GM10248 (cell line): ENCODE data around the gene VSIG10.
A peak's percentile ranks its signal among the peaks of the same experiment; 100 is the strongest.
"Not testable (repeated sequence)": the region's sequence is repeated elsewhere in the genome, so short reads cannot be mapped to it uniquely, and the experiment has no call there.

ENCODE experiments used
- CTCF ChIA-PET: fragments of 300-600 bp; sonication (Branson Sonifier 250); formaldehyde crosslinking; extraction: SDS; loops from one replicate; lab custom pipeline; 2021; ENCODE audit warnings: antibody characterized with exemption; lab: Yijun Ruan, JAX
- POLR2A ChIA-PET: fragments of 350-650 bp; sonication (Branson Sonifier 250); formaldehyde crosslinking; extraction: SDS; loops from one replicate; lab custom pipeline; 2020; ENCODE audit warnings: antibody characterized with exemption; lab: Yijun Ruan, JAX
- DNase-seq: peaks from one replicate; pipeline ENCODE4 v3.0.0; 2012; ENCODE audit errors: extremely low spot score
- TF ChIP-seq, protein P1 (sequence below): IDR thresholded peaks from 2 replicates; pipeline ENCODE4 v1.5.1; 2012; ENCODE audit warnings: mild to moderate bottlenecking, low read depth; ENCODE audit errors: extremely low read depth, missing control alignments, control extremely low read depth

The VSIG10 gene

DNA sequence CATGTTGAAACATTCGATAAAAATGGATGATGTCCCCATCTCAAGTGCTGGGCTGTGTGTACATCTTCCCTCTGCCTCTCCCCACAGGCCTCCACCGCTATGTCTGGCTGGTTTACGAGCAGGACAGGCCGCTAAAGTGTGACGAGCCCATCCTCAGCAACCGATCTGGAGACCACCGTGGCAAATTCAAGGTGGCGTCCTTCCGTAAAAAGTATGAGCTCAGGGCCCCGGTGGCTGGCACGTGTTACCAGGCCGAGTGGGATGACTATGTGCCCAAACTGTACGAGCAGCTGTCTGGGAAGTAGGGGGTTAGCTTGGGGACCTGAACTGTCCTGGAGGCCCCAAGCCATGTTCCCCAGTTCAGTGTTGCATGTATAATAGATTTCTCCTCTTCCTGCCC is 40.7 kb upstream of the VSIG10 start:
- CTCF ChIA-PET = interaction anchor here (0.7 to 1.5 kb wide), 2 partner anchors 24 to 232 kb away, joined by 3 read pairs; partner anchors contain the start of gene SUDS3
- no peak for DNase-seq
- TF ChIP-seq, protein P1, sequence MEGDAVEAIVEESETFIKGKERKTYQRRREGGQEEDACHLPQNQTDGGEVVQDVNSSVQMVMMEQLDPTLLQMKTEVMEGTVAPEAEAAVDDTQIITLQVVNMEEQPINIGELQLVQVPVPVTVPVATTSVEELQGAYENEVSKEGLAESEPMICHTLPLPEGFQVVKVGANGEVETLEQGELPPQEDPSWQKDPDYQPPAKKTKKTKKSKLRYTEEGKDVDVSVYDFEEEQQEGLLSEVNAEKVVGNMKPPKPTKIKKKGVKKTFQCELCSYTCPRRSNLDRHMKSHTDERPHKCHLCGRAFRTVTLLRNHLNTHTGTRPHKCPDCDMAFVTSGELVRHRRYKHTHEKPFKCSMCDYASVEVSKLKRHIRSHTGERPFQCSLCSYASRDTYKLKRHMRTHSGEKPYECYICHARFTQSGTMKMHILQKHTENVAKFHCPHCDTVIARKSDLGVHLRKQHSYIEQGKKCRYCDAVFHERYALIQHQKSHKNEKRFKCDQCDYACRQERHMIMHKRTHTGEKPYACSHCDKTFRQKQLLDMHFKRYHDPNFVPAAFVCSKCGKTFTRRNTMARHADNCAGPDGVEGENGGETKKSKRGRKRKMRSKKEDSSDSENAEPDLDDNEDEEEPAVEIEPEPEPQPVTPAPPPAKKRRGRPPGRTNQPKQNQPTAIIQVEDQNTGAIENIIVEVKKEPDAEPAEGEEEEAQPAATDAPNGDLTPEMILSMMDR = no peak
- POLR2A ChIA-PET = no interaction called here

DNA sequence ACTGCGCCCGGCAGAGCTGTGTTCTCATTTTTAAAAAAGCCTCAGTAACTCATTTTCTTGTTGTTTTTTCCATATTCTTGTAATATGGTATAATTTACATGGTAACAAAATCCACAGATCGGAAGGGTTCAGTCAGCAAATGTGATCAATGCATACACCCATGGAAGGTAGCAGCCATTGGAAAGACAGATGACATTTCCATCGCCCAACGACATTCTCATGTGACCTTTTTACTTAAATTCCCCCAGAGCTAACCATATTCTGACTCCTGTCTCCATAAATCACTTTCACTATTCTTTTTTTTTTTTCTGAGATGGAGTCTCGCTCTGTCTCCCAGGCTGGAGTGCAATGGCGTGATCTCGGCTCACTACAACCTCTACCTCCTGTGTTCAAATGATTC is 37.0 kb upstream of the VSIG10 start:
- ChIA-PET CTCF (interaction anchor here (1.0 to 8.7 kb wide), 4 partner anchors 20 to 237 kb away, joined by 3 to 56 read pairs (median 8); partner anchors contain the start of gene SUDS3), POLR2A (no interaction called here)
- no peak for DNase-seq
- TF ChIP-seq, protein P1 = no peak

DNA sequence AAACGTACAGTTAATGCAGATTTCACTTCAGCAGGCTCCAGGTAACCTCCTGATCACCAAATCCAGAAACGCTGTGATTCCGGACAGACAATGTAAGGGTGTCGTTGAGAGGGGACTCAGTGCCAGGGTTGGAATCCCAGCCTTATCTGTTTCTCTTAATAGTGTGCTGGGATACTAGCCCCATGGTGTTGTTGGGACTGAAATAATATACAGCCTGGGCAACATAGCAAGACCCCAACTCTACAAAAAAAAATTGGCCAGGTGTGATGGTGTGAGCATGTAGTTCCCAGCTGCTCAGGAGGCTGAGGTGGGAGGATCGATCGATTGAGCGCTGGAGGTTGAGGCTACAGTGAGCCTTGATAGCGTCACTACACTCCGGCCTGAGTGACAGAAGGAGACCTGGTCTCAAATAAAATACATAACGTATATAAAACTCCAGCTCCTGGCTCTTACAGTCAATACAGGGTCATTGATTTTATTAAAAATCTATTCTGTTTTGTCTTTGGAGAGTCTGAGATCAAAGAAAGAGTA is 33.4 kb upstream of the VSIG10 start:
- TF ChIP-seq, protein P1 = no peak
- DNase-seq = no peak
- ChIA-PET POLR2A (interaction anchor here (0.6 to 1.1 kb wide), 2 partner anchors 9 to 235 kb away, joined by 3 to 6 read pairs; partner anchors contain the start of gene TAOK3), CTCF (interaction anchor here (1.1 to 8.7 kb wide), 7 partner anchors 11 to 262 kb away, joined by 3 to 56 read pairs (median 6); partner anchors contain the start of gene SUDS3)

DNA sequence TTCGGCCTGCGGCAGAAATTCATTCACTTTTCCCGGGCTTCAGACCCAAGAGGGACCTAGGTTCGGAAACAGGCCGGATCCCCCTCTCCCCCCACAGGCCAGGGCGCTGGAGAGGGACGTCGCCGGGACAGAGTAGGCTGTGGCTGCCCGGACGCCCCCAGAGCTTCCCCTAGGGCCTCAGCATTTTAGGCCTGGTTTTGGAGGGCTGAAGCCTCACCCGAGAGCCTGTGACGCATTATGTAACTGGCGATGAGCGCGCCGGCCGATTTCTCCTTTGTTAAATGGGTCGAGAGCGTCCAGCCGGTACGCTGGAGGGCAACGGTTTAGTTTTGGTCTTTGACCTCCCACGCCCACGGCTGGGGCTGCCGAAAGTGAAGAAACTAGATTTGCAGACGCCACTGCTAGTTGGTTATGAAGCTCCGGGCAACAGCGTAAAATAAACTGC is 32.8 kb upstream of the VSIG10 start:
- TF ChIP-seq, protein P1 = no peak
- POLR2A ChIA-PET = interaction anchor here (1.1 to 1.4 kb wide), 2 partner anchors 236 to 240 kb away, joined by 3 read pairs; partner anchors contain the start of genes SUDS3 and TAOK3
- peak; percentile 69 for DNase-seq
- CTCF ChIA-PET = interaction anchor here (1.4 to 8.7 kb wide), 8 partner anchors 12 to 261 kb away, joined by 3 to 56 read pairs (median 6); partner anchors contain the start of gene SUDS3

DNA sequence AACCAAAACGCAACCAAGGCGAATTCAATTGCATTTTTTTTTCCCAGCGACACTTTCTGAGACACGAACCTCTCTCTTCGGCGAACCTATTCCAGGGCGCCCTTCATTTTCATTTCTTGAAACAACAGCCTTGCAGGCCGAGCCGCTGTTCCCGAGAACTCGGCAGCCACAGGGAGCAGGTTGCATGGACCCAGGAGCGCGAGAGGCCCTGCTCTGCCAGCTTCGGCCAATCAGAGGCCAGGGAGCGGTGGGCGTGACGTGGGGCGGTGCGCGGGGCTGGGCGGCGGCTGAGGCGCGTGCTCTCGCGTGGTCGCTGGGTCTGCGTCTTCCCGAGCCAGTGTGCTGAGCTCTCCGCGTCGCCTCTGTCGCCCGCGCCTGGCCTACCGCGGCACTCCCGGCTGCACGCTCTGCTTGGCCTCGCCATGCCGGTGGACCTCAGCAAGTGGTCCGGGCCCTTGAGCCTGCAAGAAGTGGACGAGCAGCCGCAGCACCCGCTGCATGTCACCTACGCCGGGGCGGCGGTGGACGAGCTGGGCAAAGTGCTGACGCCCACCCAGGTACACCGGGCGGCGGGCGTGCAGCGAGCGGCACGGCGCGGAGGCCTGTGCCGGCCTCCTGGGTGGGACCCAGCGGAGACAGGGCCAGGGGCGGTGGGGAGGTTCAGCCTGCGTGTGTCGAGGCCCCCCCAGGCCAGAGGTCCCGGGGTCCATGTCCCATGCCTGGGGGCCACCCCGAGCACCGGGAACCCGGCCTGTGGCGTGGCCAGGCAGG is 32.2 kb upstream of the VSIG10 start, which contains the start of gene PEBP1:
PEBP1 (plus strand) TSS at position 337 of the 771 bp plus-strand sequence; CDS start at position 423, 86 bp downstream.
- ChIA-PET CTCF (interaction anchor here (0.7 to 8.7 kb wide), 11 partner anchors 12 to 261 kb away, joined by 3 to 56 read pairs (median 4); partner anchors contain the start of gene SUDS3), POLR2A (interaction anchor here (0.7 to 1.4 kb wide), 3 partner anchors 74 to 240 kb away, joined by 3 read pairs; partner anchors contain the start of genes SUDS3 and TAOK3)
- peak; percentile 97 for DNase-seq
- TF ChIP-seq, protein P1 = peak; percentile 1

DNA sequence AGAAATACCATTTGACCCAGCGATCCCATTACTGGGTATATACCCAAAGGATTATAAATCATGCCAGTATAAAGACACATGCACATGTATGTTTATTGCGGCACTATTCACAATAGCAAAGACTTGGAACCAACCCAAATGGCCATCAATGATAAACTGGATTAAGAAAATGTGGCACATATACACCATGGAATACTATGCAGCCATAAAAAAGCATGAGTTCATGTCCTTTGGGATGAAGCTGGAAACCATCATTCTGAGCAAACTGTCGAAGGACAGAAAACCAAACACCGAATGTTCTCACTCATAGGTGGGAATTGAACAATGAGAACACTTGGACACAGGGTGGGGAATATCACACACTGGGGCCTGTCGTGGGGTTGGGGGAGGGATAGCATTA is 25.6 kb upstream of the VSIG10 start:
- CTCF ChIA-PET, DNase-seq: not testable (repeated sequence)

More for the DNA sequence above, 25.6 kb upstream of the VSIG10 start:
- POLR2A ChIA-PET = not testable (repeated sequence)
